Measurements from ENCODE around the gene COL4A1. TPM values are rescaled to one million over a fixed set of nuclear protein-coding genes. Genes with fewer than 3 reads are reported as not detected.
A peak's percentile ranks its signal among the peaks of the same experiment; 100 is the strongest.

The COL4A1 gene
- total RNA-seq, 6 donors from 2014 or later = 81.7 to 309 (median 167) TPM

DNA sequence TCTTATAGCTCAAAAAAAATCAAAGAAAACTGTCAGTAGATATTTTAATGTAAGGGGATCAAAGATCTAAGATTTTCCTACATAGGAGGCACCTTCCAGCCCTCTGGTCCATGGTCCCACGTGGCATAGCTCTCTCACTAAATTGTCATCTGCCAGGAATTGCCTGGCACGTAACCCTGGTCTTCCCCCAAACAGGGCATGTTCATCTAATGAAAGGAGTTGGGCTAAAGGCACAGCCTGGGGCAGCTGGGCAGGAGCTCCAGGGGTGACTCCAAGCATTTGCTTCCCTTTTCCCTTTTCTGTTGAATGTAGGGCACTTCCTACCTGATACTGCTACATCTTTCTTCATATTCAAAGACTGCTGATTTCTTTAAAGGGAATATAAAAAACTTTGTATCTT is 148.7 kb downstream of the COL4A1 start:
- Histone ChIP-seq H3K27ac (no peak overlapping the region), H3K36me3 (peaks cover 4 to 97% (median 45%) of the 10 kb centered on the region in 4 donors), H3K4me1 (peaks cover 0 to 4% (median 2%) of the 10 kb centered on the region in 4 donors), H3K9me3 (no peaks in the 10 kb centered on the region), H3K27me3 (no peaks in the 10 kb centered on the region), H3K4me3 (no peak overlapping the region)
- DNase-seq (no peak), ATAC-seq (ENCODE audit: low FRiP score in 2 of 2) (no peak)
- no peak for TF ChIP-seq POLR2AphosphoS5 (IDR thresholded peaks at IDR 0.05)
- TF ChIP-seq, protein P1, sequence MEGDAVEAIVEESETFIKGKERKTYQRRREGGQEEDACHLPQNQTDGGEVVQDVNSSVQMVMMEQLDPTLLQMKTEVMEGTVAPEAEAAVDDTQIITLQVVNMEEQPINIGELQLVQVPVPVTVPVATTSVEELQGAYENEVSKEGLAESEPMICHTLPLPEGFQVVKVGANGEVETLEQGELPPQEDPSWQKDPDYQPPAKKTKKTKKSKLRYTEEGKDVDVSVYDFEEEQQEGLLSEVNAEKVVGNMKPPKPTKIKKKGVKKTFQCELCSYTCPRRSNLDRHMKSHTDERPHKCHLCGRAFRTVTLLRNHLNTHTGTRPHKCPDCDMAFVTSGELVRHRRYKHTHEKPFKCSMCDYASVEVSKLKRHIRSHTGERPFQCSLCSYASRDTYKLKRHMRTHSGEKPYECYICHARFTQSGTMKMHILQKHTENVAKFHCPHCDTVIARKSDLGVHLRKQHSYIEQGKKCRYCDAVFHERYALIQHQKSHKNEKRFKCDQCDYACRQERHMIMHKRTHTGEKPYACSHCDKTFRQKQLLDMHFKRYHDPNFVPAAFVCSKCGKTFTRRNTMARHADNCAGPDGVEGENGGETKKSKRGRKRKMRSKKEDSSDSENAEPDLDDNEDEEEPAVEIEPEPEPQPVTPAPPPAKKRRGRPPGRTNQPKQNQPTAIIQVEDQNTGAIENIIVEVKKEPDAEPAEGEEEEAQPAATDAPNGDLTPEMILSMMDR (IDR thresholded peaks at IDR 0.05) = no peak
- TF ChIP-seq EP300 (IDR thresholded peaks at IDR 0.05) = no peak
- TF ChIP-seq POLR2A (IDR thresholded peaks at IDR 0.05) = no peak
- 62 to 64% methylated on average over 2 of the region's 2 CpGs for WGBS, 2 donors

DNA sequence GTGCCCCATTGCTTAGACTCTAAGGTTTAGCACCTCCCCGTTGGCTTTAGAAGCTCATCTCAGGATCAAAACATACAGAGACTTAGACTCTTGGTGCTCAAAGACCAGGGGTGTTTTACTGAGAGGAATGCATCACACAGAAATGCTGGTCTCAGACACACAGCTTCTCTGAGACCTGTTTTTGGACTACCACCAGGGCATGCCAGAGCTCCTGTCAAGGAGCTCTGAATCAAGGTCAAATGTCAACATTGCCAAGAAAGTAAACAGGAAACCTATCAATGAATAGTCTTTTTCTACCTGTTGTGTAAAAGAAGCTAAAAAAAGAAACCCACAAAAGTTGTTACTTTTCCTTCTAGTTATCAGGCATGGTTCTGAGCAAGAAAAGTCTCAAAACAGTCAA is 149.2 kb downstream of the COL4A1 start:
- ATAC-seq (ENCODE audit: low FRiP score in 2 of 2) (no peak), DNase-seq (no peak)
- H3K27me3 ChIP-seq = no peaks in the 10 kb centered on the region
- peaks cover 0 to 4% (median 2%) of the 10 kb centered on the region in 4 donors for H3K4me1 ChIP-seq
- H3K4me3 ChIP-seq = no peak overlapping the region
- 53 to 67% methylated on average over 1 of the region's 1 CpG for WGBS, 2 donors
- no peak for TF ChIP-seq POLR2A (IDR thresholded peaks at IDR 0.05)
- TF ChIP-seq EP300 (IDR thresholded peaks at IDR 0.05) = no peak
- TF ChIP-seq, protein P1 (IDR thresholded peaks at IDR 0.05) = no peak
- TF ChIP-seq POLR2AphosphoS5 (IDR thresholded peaks at IDR 0.05) = no peak
- H3K36me3 ChIP-seq = peaks cover 4 to 97% (median 43%) of the 10 kb centered on the region in 4 donors
- H3K9me3 ChIP-seq = no peaks in the 10 kb centered on the region
- no peak overlapping the region for H3K27ac ChIP-seq

DNA sequence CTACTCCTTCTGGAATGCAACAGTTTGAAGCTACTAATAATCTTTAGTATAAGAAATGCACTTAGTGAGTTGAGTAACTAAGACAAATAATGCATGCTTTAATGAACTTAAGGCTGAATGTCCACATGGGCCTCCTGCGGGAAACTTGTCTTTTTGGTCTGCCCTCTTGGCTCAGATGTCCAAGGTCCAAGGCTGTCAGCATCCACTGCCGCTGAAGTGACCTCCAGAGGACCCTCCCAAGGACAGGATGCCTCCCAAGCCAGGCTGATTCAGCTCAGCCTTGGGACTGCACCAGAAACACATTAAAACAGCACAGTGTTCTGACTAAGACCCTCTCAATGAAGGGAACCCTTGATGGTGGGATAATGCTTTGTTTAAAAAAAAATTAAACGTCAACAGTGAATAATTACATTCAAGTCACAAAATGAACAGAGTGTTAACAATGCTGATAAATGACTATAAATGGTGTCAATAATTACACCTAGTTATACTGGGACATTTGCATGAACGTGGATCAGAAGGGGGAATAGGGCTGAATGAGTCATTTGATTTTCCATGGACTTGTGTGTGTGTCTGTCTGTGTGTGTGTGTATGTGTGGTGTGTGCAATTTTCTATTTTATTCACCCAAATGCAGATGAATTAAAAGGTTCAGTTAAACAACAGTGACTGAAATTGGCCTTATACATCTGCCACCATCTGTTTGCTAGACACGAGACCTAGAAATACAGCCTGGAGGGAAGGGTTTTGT is 150.5 kb downstream of the COL4A1 start:
- Histone ChIP-seq H3K27ac (no peak overlapping the region), H3K27me3 (no peaks in the 10 kb centered on the region), H3K4me1 (peaks cover 0 to 4% (median 0%) of the 10 kb centered on the region in 4 donors), H3K4me3 (no peak overlapping the region), H3K36me3 (peaks cover 4 to 97% (median 42%) of the 10 kb centered on the region in 4 donors), H3K9me3 (no peaks in the 10 kb centered on the region)
- no peak for ATAC-seq (ENCODE audit: low FRiP score in 2 of 2)
- TF ChIP-seq, protein P1 (IDR thresholded peaks at IDR 0.05) = no peak
- TF ChIP-seq EP300 (IDR thresholded peaks at IDR 0.05) = no peak
- TF ChIP-seq POLR2AphosphoS5 (IDR thresholded peaks at IDR 0.05) = no peak
- TF ChIP-seq POLR2A (IDR thresholded peaks at IDR 0.05) = no peak
- no peak for DNase-seq
- 83 to 84% methylated on average over 5 of the region's 5 CpGs for WGBS, 2 donors

DNA sequence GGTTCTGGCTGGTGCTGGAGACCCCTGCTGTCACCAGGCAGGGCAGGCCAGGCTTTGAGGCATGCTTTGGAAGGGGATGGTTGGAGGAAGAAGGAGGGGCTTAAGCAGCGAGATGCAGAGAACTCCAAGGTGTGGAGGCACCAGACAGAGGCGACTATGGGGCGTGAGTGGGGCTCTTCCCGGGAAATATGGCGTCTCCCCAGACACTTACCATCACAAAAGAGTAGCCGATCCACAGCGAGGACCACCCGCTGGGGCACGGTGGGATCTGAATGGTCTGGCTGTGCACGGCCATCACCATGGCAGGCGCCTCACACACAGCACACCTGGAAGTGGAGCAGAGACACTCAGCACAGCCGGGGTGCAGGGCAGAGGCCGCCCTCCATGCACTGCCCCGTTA is 151.9 kb downstream of the COL4A1 start:
- H3K27me3 ChIP-seq = no peaks in the 10 kb centered on the region
- H3K27ac ChIP-seq = no peak overlapping the region
- DNase-seq (peak in 1 of 2 donors; percentile 59), ATAC-seq (ENCODE audit: low FRiP score in 2 of 2) (no peak)
- H3K9me3 ChIP-seq = no peaks in the 10 kb centered on the region
- no peak overlapping the region for H3K4me3 ChIP-seq
- peaks cover 4 to 99% (median 39%) of the 10 kb centered on the region in 4 donors for H3K36me3 ChIP-seq
- TF ChIP-seq, protein P1 (IDR thresholded peaks at IDR 0.05) = no peak
- TF ChIP-seq POLR2A (IDR thresholded peaks at IDR 0.05) (no peak), POLR2AphosphoS5 (IDR thresholded peaks at IDR 0.05) (no peak), EP300 (IDR thresholded peaks at IDR 0.05) (no peak)
- peaks cover 0 to 4% (median 0%) of the 10 kb centered on the region in 4 donors for H3K4me1 ChIP-seq
- 89 to 91% methylated on average over 14 of the region's 14 CpGs for WGBS, 2 donors

All from upper lobe of left lung (tissue), 6 donors.